ENCODE results near the gene CIT.

The CIT gene

GRCh38 chr12:119829439-119829838 lies 47.7 kb downstream of the CIT start:
- no peak for TF ChIP-seq CTCF (IDR thresholded peaks at IDR 0.05; ENCODE audit: control extremely low read depth, extremely low read depth, low read depth, missing control alignments)
- peak; percentile 46 for DNase-seq (ENCODE audit: extremely low spot score)
- ChIA-PET CTCF (interaction anchor here (1.2 to 1.9 kb wide), 4 partner anchors 25 to 385 kb away, joined by 3 to 6 read pairs (median 3); no protein-coding TSS in a partner anchor), POLR2A (no interaction called here)

- DNase-seq (ENCODE audit: extremely low spot score): peak; percentile 29
- no peak for TF ChIP-seq CTCF (IDR thresholded peaks at IDR 0.05; ENCODE audit: control extremely low read depth, extremely low read depth, low read depth, missing control alignments)
- ChIA-PET POLR2A (no interaction called here), CTCF (interaction anchor here (0.6 to 1.9 kb wide), 2 partner anchors 75 to 110 kb away, joined by 3 to 6 read pairs; no protein-coding TSS in a partner anchor)
These were observed 48.8 kb downstream of the CIT start for GRCh38 chr12:119828300-119828699.

- POLR2A ChIA-PET: no interaction called here
- no peak for DNase-seq (ENCODE audit: extremely low spot score)
- no peak for TF ChIP-seq CTCF (IDR thresholded peaks at IDR 0.05; ENCODE audit: control extremely low read depth, extremely low read depth, low read depth, missing control alignments)
- CTCF ChIA-PET: interaction anchor here (0.8 to 1.9 kb wide), 2 partner anchors 75 to 162 kb away, joined by 3 to 6 read pairs; no protein-coding TSS in a partner anchor
These were observed 49.4 kb downstream of the CIT start for GRCh38 chr12:119827760-119828159.

GRCh38 chr12:119826661-119827445 lies 50.3 kb downstream of the CIT start:
- no peak for DNase-seq (ENCODE audit: extremely low spot score)
- ChIA-PET CTCF (interaction anchor here (0.7 to 1.2 kb wide), 3 partner anchors 10 to 162 kb away, joined by 3 to 4 read pairs (median 3); no protein-coding TSS in a partner anchor), POLR2A (no interaction called here)
- no peak for TF ChIP-seq CTCF (IDR thresholded peaks at IDR 0.05; ENCODE audit: control extremely low read depth, extremely low read depth, low read depth, missing control alignments)

- no peak for DNase-seq (ENCODE audit: extremely low spot score)
- TF ChIP-seq CTCF (IDR thresholded peaks at IDR 0.05; ENCODE audit: control extremely low read depth, extremely low read depth, low read depth, missing control alignments): no peak
- ChIA-PET POLR2A (no interaction called here), CTCF (interaction anchor here (1.1 kb wide), 1 partner anchor 11 kb away, joined by 3 read pairs; no protein-coding TSS in a partner anchor)
These were observed 51.9 kb downstream of the CIT start for GRCh38 chr12:119825262-119825661.

- ChIA-PET POLR2A (no interaction called here), CTCF (no interaction called here)
- no peak for DNase-seq (ENCODE audit: extremely low spot score)
- no peak for TF ChIP-seq CTCF (IDR thresholded peaks at IDR 0.05; ENCODE audit: control extremely low read depth, extremely low read depth, low read depth, missing control alignments)
These were observed 55.1 kb downstream of the CIT start for GRCh38 chr12:119822046-119822445.

Measured in GM10248 (cell line).